Right lobe of liver (tissue), 4 donors: ENCODE data around the gene CFAP61.

Experiments
- POLR2A ChIP-seq: fragments of 450-650 bp; IDR thresholded peaks from one replicate; pipeline ENCODE4 v1.6.1; 2017; ENCODE audit warnings: antibody characterized with exemption, mild to moderate bottlenecking
- TF ChIP-seq, protein P1 (sequence below), 4 donors: fragments of 200-600 bp in 3 of 4; fragments of 450-650 bp in 1 of 4; IDR thresholded peaks; one replicate each; pipeline versions ENCODE4 v1.5.1 to v1.8.0; 2016 to 2022; ENCODE audit warnings: antibody characterized with exemption in 4 of 4, mild to moderate bottlenecking in 2 of 4
- donor health status: DM: no; HTN: no; CAD: no.
- donor health status: DM: no; HTN: no; CAD: no.
- donor health status: DM: no; HTN: yes; CAD: no.

DNA sequence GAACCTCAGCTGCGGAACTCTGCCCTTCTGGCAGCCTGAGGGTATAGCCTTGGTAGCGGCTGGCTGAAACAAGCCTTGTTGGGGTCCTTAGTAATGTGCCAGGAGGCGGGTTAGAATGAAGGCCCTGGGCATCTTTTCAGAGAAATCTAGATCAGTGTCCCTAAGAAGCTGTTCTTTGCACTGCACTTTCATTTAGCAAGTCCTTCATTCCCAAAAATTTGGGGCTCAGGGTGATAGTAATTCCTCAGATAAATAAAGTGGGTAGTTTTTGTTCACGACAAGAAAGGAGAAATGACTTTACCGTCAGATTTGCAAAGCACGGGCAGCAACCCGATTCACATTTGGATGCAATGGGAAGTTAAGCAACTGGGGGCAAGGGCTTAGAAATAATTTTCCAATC is 318.8 kb downstream of the CFAP61 start:
- TF ChIP-seq, protein P1, sequence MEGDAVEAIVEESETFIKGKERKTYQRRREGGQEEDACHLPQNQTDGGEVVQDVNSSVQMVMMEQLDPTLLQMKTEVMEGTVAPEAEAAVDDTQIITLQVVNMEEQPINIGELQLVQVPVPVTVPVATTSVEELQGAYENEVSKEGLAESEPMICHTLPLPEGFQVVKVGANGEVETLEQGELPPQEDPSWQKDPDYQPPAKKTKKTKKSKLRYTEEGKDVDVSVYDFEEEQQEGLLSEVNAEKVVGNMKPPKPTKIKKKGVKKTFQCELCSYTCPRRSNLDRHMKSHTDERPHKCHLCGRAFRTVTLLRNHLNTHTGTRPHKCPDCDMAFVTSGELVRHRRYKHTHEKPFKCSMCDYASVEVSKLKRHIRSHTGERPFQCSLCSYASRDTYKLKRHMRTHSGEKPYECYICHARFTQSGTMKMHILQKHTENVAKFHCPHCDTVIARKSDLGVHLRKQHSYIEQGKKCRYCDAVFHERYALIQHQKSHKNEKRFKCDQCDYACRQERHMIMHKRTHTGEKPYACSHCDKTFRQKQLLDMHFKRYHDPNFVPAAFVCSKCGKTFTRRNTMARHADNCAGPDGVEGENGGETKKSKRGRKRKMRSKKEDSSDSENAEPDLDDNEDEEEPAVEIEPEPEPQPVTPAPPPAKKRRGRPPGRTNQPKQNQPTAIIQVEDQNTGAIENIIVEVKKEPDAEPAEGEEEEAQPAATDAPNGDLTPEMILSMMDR (IDR thresholded peaks at IDR 0.05) = no peak
- no peak for TF ChIP-seq POLR2A
